Tibial nerve (tissue), 4 donors: ENCODE data around the gene CYP1A1.

ENCODE experiments used
- EP300 ChIP-seq, 2 donors: sonication (generic); formaldehyde crosslinking; IDR thresholded peaks; one replicate each; pipeline ENCODE4 v1.6.1; 2017; ENCODE audit warnings: antibody characterized with exemption in 2 of 2, mild to moderate bottlenecking in 1 of 2
- POLR2A ChIP-seq, 2 donors: fragments of 450-650 bp; IDR thresholded peaks; one replicate each; pipeline ENCODE4 v1.6.1; 2017; ENCODE audit warnings: antibody characterized with exemption in 2 of 2, mild to moderate bottlenecking in 2 of 2, moderate library complexity in 2 of 2
- TF ChIP-seq, protein P1 (sequence below), 5 experiments: fragments of 200-600 bp in 3 of 5; fragments of 450-650 bp in 2 of 5; sonication (generic) in 3 of 5; IDR thresholded peaks; one replicate each; pipeline ENCODE4 v1.5.1; 2016 to 2019; ENCODE audit warnings: antibody characterized with exemption in 5 of 5, mild to moderate bottlenecking in 3 of 5, moderate library complexity in 2 of 5

DNA sequence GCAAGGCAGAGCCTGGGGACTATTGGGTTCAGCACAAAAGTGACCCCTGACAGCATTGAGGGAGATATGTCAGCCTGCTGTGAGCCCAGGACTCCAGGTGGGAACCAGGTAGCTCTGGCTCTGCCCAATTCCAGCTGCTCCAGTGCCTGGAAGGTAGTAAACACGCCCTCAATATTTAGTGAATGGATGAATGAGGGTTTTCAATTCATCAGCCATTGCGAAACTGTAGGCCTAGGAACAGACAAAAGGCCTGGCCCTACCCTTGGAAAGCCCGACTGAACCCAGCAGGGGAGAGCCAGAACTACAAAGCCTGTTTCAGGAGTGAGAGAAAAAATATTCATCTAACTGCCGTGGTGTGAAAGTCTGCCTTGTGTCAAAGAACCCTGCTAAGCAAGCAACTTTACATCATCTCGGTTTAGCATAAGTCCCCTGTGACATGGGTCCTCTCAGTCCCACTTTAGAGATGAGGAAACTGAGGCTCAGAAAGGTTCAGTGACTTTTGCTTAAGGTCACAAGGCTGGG, 48.5 kb upstream of the CYP1A1 start:
- TF ChIP-seq, protein P1, sequence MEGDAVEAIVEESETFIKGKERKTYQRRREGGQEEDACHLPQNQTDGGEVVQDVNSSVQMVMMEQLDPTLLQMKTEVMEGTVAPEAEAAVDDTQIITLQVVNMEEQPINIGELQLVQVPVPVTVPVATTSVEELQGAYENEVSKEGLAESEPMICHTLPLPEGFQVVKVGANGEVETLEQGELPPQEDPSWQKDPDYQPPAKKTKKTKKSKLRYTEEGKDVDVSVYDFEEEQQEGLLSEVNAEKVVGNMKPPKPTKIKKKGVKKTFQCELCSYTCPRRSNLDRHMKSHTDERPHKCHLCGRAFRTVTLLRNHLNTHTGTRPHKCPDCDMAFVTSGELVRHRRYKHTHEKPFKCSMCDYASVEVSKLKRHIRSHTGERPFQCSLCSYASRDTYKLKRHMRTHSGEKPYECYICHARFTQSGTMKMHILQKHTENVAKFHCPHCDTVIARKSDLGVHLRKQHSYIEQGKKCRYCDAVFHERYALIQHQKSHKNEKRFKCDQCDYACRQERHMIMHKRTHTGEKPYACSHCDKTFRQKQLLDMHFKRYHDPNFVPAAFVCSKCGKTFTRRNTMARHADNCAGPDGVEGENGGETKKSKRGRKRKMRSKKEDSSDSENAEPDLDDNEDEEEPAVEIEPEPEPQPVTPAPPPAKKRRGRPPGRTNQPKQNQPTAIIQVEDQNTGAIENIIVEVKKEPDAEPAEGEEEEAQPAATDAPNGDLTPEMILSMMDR (IDR thresholded peaks at IDR 0.05): no peak
- TF ChIP-seq EP300 (IDR thresholded peaks at IDR 0.05) (peak in 1 of 2 donors; percentile 15), POLR2A (IDR thresholded peaks at IDR 0.05) (no peak)
